Activated naive CD8-positive, alpha-beta T cell treated with anti-CD3 and anti-CD28 coated beads, Interleukin-2, amount 10 ng/mL, durations not matched to agents 7 days and 5 days (primary cell): Measurements from ENCODE around the gene CLTCL1. TPM values are rescaled to one million over a fixed set of nuclear protein-coding genes. Genes with fewer than 3 reads are reported as not detected.

Experiments
- ATAC-seq: fragments of 150-1000 bp; cut with Tn5 transposase; one replicate; pipeline ENCODE4 v1.10.0; 2021; ENCODE audit warnings: low read depth, moderate library complexity
- POLR2A ChIA-PET: fragments of 350-600 bp; sonication (Branson Sonifier 250); formaldehyde crosslinking; loops from one replicate; lab custom pipeline; 2021; ENCODE audit warnings: antibody characterized with exemption; lab: Charles Lee
- DNase-seq: peaks from one replicate; pipeline ENCODE4 v3.0.0; 2021
- H3K27ac Mint-ChIP-seq: one replicate; pipeline ENCODE4 v1.8.0; 2022; ENCODE audit warnings: mild to moderate bottlenecking, mixed read lengths
- H3K27me3 Mint-ChIP-seq: one replicate; pipeline ENCODE4 v1.8.0; 2022; ENCODE audit warnings: mild to moderate bottlenecking, moderate library complexity, mixed read lengths
- H3K36me3 Mint-ChIP-seq: one replicate; pipeline ENCODE4 v1.8.0; 2021; ENCODE audit warnings: mild to moderate bottlenecking, mixed read lengths
- H3K4me1 Mint-ChIP-seq: one replicate; pipeline ENCODE4 v1.8.0; 2021; ENCODE audit warnings: mixed read lengths
- H3K4me3 Mint-ChIP-seq: one replicate; pipeline ENCODE4 v1.8.0; 2022; ENCODE audit warnings: mild to moderate bottlenecking, moderate library complexity, mixed read lengths
- H3K9me3 Mint-ChIP-seq: one replicate; pipeline ENCODE4 v1.8.0; 2021; ENCODE audit warnings: mixed read lengths
- total RNA-seq, 2 experiments: library from RNA; stranded (reverse); gene quantifications; one replicate each; pipeline ENCODE4 v1.2.3, GENCODE V29; 2021

The CLTCL1 gene
- total RNA-seq, 2 experiments from 2014 or later = 0.62 to 1.3 TPM

DNA sequence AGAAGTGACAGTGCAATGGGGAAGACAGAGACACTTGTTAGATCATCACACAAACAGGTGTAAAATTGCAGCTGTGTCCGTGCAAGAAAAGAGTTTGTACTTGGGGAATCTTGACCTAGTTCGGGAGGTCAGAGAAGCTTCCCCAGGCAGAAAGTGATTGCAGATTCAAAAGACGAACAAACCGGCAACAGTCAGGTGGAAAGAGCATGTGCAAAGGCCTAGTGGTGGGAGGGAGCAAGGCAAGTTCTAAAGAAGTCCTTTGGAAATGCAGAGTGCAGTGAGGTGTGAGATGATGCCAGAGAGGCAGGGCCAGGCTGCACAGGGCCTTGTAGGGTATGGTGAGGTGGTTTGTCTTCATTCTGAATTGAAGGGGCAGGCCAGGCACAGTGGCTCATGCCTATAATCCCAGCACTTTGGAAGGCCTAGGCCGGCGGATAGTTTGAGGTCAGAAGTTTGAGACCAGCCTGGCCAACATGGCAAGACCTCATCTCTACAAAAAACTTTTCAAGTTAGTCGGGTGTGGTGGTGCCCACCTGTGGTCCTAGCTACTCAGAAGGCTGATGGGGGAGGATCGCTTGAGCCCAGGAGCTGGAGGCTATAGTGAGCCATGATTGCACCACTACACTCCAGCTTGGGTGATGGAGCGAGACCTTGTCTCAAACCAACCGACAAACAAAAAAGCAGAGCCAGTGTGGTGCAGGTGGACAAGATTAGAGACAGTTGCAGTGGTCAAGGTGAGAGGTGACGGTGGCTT lies 145.1 kb downstream of the CLTCL1 start:
- H3K4me3 Mint-ChIP-seq = no peak overlapping the region

DNA sequence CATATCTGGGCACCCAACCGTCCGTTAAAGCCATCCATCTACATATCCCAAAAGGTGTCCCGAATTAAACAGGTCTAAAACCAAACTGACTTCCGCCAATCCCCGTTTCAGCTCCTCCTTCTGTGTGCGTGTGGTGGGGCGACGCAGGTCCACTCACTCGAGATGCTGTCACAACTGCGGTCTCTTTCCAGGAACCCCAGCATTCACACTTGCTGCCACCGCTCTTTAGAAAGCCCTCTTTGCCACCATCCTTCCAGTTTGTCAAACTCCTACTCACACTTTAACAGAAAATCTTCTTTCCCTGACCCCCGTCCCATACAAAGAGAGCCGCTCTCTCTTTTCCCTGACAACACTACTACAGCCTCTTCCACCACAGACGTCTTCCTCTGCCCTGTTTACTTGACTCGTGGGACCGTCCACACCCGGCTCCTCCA lies 147.5 kb downstream of the CLTCL1 start:
- Mint-ChIP-seq H3K4me3 (peak overlapping the region; percentile 95), H3K4me1 (peaks cover 11% of the 10 kb centered on the region), H3K27ac (peak overlapping the region; percentile 97), H3K27me3 (peaks cover 31% of the 10 kb centered on the region), H3K36me3 (peaks cover 5% of the 10 kb centered on the region), H3K9me3 (no peaks in the 10 kb centered on the region)
- peak; percentile 27 for ATAC-seq
- peak; percentile 48 for DNase-seq
- POLR2A ChIA-PET = interaction anchor here (0.6 to 2.0 kb wide), 11 partner anchors 12 to 336 kb away, joined by 3 to 23 read pairs (median 3); partner anchors contain the start of genes C22orf39, CDC45, CLTCL1 and DGCR2

More for the DNA sequence above, 145.1 kb downstream of the CLTCL1 start:
- Mint-ChIP-seq H3K4me1 (peaks cover 16% of the 10 kb centered on the region), H3K27ac (no peak overlapping the region), H3K27me3 (peaks cover 43% of the 10 kb centered on the region), H3K9me3 (no peaks in the 10 kb centered on the region), H3K36me3 (peaks cover 3% of the 10 kb centered on the region)
- DNase-seq = no peak
- ATAC-seq = no peak
- POLR2A ChIA-PET = interaction anchor here (1.1 to 1.2 kb wide), 2 partner anchors 24 to 32 kb away, joined by 3 read pairs; partner anchors contain the start of genes DGCR2 and SLC25A1

DNA sequence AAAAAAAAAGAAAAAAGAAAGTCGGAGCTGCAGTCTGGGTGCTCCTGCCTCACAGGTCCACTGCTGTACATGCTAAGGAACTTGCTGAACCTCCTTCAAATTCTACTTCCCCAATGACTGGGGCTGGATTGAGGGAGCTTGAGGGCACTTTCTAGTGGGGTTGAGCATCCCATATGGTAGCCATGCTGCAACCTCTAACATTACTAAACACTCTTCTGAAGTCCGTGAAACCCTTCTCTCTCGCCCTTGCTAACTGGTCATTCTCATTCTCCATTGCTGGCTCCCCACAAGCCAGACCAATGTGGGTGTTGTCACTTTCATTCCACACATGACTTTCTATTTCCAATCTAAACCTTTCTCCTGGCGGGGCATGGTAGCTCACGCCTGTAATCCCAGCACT lies 148.3 kb downstream of the CLTCL1 start:
- H3K27ac Mint-ChIP-seq = no peak overlapping the region
- peaks cover 5% of the 10 kb centered on the region for H3K36me3 Mint-ChIP-seq
- H3K4me1 Mint-ChIP-seq = peaks cover 11% of the 10 kb centered on the region
- POLR2A ChIA-PET = interaction anchor here (0.6 to 2.0 kb wide), 5 partner anchors 11 to 573 kb away, joined by 3 to 23 read pairs (median 4); partner anchors contain the start of genes CLTCL1, DGCR2 and SLC25A1
- peaks cover 24% of the 10 kb centered on the region for H3K27me3 Mint-ChIP-seq
- DNase-seq (no peak), ATAC-seq (no peak)
- H3K9me3 Mint-ChIP-seq = no peaks in the 10 kb centered on the region
- peak overlapping the region; percentile 95 for H3K4me3 Mint-ChIP-seq

DNA sequence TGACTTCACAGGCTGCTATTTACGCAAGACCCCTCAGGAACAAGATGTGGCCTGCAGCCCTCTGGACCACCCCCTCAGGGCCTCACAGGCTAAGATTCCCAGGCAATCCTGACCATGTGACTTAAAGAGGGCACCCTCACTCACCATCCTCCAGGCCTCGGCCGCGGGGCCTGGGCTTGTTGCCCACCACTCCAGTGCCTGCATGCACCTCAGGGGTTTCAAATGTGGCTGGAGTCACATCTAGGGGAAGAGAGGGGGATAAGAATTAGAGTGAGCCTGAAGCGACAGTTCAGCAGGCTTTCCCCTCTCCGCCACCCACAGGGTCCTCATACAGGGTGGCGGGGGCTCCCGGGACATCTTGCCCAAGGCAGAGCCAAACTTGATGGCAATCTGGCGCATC lies 149.1 kb downstream of the CLTCL1 start:
- Mint-ChIP-seq H3K36me3 (peaks cover 5% of the 10 kb centered on the region), H3K4me1 (peaks cover 11% of the 10 kb centered on the region), H3K4me3 (no peak overlapping the region), H3K9me3 (no peaks in the 10 kb centered on the region), H3K27me3 (peaks cover 17% of the 10 kb centered on the region), H3K27ac (peak overlapping the region; percentile 54)
- POLR2A ChIA-PET = no interaction called here
- no peak for ATAC-seq
- no peak for DNase-seq

DNA sequence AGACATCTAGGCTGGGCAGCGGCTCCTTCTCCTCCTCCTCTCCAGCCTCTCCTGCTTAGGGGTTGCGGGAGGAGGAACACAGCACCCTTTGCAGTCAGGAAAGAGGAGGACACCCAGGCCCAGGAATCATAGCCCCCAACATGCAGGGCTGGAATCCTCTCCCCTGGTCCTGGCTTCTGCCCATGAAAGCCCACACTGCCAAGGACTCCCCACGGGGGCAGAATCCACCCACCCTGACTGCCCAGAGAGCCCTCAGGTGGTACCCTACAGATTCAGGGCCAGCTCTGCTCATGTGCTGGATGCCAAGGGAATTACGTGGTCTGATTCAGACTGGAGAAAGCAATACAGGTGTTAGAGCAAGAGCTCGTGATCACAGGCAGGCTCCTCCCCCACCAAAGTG lies 151.5 kb downstream of the CLTCL1 start:
- H3K27me3 Mint-ChIP-seq = peaks cover 2% of the 10 kb centered on the region
- no peaks in the 10 kb centered on the region for H3K9me3 Mint-ChIP-seq
- peaks cover 11% of the 10 kb centered on the region for H3K4me1 Mint-ChIP-seq

DNA sequence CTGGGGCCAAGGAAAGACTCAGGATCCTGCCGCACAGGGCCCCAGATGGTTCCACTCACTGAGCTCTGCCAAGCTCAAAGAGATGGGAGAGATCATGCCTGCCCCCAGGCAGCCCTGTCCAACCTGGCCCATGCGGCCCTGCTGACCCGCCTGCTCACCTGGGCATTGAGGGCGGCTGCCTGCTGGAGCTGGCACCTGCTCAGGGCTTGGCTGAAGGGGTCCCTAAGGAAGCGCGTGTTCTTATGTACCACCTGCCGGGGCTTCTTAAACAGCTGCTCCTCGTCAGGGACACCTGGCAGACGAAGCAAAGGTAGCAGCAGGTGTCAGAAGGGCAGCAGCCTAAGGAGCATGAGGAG lies 152.5 kb downstream of the CLTCL1 start:
- Mint-ChIP-seq H3K9me3 (no peaks in the 10 kb centered on the region), H3K4me3 (no peak overlapping the region), H3K36me3 (peaks cover 12% of the 10 kb centered on the region), H3K4me1 (peaks cover 7% of the 10 kb centered on the region), H3K27me3 (no peaks in the 10 kb centered on the region), H3K27ac (no peak overlapping the region)
- ATAC-seq (no peak), DNase-seq (no peak)
- POLR2A ChIA-PET = no interaction called here

More for the DNA sequence above, 151.5 kb downstream of the CLTCL1 start:
- POLR2A ChIA-PET = no interaction called here
- H3K4me3 Mint-ChIP-seq = no peak overlapping the region
- H3K27ac Mint-ChIP-seq = no peak overlapping the region
- DNase-seq = no peak
- ATAC-seq = no peak
- peaks cover 11% of the 10 kb centered on the region for H3K36me3 Mint-ChIP-seq

DNA sequence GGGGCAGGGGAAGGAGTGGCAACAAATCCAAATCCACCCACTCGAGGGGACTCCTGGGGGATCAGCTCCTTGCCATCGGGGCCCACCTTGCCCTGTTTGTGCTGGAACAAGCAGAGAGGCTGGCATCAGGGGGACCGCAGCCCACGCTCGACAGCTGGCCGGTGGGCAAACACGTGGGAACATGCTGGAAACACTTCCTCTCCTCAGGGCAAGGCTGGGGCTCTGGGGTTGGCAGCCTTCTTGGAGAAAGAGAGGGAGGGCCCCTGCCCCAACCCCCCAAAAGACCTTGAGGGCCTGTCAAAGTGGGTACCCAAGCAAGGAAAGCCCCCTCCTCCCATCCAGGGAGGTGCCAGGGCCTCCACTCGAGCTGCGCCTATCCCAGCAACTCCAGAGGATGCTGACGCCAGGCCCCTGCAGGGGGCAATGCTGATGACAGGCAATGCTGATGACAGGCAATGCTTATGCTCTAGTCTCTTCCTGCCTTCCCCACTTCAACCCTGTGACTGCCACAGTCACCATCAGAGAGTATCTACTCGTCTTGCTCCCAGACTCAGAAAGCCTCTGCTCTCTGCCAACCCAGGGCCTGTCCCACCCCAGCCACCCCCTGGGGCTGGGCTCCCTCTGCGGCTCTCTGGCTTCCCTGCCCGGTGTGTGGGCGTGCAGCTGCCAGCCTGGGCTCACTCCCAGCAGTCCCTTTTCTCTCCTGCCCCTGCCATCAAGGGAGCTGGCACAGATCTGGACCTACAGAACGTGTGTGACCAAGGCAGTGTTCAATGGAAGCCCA lies 153.1 kb downstream of the CLTCL1 start:
- Mint-ChIP-seq H3K36me3 (peaks cover 12% of the 10 kb centered on the region), H3K4me1 (peaks cover 3% of the 10 kb centered on the region), H3K27me3 (no peaks in the 10 kb centered on the region), H3K27ac (no peak overlapping the region), H3K9me3 (no peaks in the 10 kb centered on the region), H3K4me3 (no peak overlapping the region)
- POLR2A ChIA-PET = no interaction called here
- ATAC-seq (no peak), DNase-seq (no peak)

DNA sequence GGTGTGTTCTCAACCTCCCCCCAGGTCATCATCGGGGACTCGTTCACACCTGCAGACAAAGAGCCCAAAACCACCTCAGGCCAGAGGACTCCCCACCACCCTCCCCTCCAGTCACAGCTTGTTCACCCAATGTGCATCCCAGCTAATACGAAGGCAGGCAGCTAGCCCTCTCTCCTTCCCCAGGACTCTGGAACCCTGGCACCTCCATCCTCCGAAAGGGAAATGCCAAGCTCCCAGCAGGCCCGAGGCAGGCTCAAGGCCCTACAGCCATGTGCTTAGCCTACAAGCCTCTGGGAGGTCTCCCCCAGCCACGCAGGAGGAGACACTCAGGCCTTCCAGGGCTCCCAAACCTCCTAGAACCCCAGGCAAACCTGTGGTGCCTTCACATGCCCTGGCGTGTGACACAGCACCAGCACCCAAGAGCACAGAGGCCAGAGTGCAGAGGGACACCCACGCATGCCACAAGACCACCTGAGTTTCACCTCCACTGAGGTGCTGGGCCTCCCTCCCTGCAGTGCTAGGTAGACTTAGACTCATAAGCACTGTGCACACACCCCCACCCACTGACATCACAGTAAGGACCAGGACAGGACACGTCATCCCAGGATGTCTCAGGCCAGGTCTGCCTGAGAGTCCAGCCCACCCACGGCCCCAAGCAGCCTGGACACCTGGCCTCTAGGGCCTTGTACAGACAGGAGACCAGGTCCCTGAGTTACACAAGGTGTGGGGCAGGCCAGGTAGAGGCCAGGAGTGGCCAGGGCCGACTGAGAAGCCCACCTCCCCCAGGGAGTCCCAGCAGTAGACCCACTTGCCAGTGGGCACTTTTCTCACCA lies 153.9 kb downstream of the CLTCL1 start:
- DNase-seq (no peak), ATAC-seq (no peak)
- H3K4me1 Mint-ChIP-seq = peaks cover under 1% of the 10 kb centered on the region
- H3K36me3 Mint-ChIP-seq = peaks cover 12% of the 10 kb centered on the region
- no peaks in the 10 kb centered on the region for H3K27me3 Mint-ChIP-seq
- no peak overlapping the region for H3K27ac Mint-ChIP-seq
- no peaks in the 10 kb centered on the region for H3K9me3 Mint-ChIP-seq
- no peak overlapping the region for H3K4me3 Mint-ChIP-seq
- POLR2A ChIA-PET = no interaction called here

DNA sequence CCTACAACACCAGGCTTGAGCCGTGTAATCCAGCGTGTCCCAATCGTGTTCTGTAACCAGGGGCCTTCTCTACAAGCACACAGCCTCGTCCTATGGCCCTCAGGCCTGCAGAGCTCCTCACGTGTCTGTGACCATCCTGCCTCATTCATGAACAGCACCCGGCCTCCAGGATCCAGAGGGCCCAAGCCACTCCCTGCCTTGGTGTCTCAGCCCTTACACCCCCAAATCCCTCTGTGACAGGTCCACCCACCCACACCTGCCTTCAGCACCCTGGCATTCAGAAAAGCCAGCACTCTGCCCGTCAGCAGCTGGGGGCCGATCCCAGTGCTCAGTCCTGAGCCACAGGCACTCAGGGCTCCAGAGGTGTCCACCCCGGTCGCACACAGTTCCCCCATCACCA lies 154.6 kb downstream of the CLTCL1 start:
- DNase-seq = no peak
- no peak overlapping the region for H3K27ac Mint-ChIP-seq
- peaks cover 12% of the 10 kb centered on the region for H3K36me3 Mint-ChIP-seq
- POLR2A ChIA-PET = no interaction called here
- ATAC-seq = no peak
- no peak overlapping the region for H3K4me3 Mint-ChIP-seq
- no peaks in the 10 kb centered on the region for H3K9me3 Mint-ChIP-seq
- no peaks in the 10 kb centered on the region for H3K27me3 Mint-ChIP-seq
- no peaks in the 10 kb centered on the region for H3K4me1 Mint-ChIP-seq

DNA sequence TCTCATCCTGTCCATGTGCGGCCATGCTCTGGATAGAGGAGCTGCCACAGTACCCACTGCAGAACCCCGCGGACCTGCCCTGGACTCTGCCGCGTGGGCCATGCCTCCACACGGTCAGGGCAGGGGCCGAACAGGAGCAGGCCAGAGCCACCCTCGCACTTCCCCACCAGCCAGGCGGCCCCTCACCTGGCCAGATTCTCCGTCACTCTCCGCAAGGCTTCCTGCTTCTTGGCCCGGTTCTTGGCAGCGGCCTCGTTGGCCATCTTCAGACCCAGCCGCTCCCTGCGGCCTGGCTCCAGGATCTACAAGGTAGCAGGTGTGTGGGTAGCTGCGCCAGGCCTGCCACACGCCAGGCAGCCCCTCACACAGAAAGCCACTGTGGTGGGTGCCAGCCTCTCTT lies 156.6 kb downstream of the CLTCL1 start:
- Mint-ChIP-seq H3K27ac (no peak overlapping the region), H3K4me3 (no peak overlapping the region), H3K27me3 (no peaks in the 10 kb centered on the region), H3K4me1 (no peaks in the 10 kb centered on the region), H3K9me3 (no peaks in the 10 kb centered on the region), H3K36me3 (peaks cover 7% of the 10 kb centered on the region)
- POLR2A ChIA-PET = no interaction called here
- ATAC-seq (no peak), DNase-seq (no peak)

DNA sequence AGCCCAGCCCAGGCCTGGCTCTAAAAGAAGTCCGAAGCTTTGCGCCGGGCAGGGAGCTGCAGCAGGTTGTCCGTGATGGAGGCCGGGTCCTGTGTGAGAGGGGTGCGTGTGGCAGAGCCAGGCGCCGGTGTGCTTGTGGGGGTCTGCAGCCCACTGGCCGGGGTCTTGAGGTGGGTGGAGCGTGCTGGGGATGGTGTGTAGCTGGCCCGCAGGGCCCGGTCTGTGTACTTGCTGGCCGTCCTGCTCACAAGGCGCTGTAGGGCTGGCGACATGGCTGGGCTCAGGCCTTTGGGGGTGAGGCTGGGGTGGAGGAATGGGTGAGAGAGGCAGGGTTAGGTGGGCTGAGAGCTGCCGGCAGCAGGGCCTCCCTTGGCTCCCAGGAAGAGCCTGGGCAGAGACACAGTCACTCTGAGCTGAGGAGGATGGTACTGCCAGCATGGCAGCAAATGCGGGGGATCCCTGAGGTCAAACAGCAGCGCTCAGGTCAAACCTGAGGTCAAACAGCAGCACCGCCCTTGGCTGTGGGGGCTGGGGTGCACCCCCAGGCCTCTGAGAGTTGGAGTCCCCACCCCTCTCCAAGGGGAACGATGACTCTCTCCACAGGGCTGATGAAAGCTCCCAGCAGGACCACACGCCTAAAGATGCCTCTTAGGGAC lies 157.2 kb downstream of the CLTCL1 start:
- no peak for ATAC-seq
- POLR2A ChIA-PET = no interaction called here
- Mint-ChIP-seq H3K36me3 (peaks cover 7% of the 10 kb centered on the region), H3K27ac (no peak overlapping the region), H3K9me3 (no peaks in the 10 kb centered on the region), H3K4me3 (no peak overlapping the region), H3K4me1 (no peaks in the 10 kb centered on the region), H3K27me3 (no peaks in the 10 kb centered on the region)
- DNase-seq = no peak

DNA sequence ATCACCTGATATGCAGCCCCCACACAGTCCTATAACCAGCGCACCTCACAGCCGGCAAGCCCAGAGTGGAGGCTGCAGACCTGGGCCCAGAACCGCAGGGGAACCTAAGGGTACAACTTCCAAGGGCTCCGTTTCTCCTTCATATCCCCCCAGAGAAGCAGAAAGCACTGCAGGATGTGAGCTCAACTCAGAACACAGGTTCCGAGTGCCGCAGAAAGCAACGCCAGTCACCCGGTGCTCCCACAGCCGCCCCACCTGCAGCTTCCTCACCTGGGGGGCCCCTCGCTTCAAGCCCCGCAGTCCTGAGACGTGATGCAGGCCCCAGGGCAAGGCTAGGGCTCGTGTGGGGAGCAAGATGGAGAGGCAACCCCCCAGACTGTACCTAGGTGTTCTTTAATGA lies 158.0 kb downstream of the CLTCL1 start:
- H3K9me3 Mint-ChIP-seq = no peaks in the 10 kb centered on the region
- H3K4me1 Mint-ChIP-seq = no peaks in the 10 kb centered on the region
- no peaks in the 10 kb centered on the region for H3K27me3 Mint-ChIP-seq
- DNase-seq = no peak
- POLR2A ChIA-PET = interaction anchor here (1.1 kb wide), 1 partner anchor 52 kb away, joined by 3 read pairs; no protein-coding TSS in a partner anchor
- no peak overlapping the region for H3K27ac Mint-ChIP-seq
- no peak overlapping the region for H3K4me3 Mint-ChIP-seq
- no peak for ATAC-seq
- H3K36me3 Mint-ChIP-seq = peaks cover 7% of the 10 kb centered on the region
